Stimulated activated CD8-positive, alpha-beta memory T cell treated with anti-CD3 and anti-CD28 coated beads, Interleukin-15, amount 100 ng/mL, for 4 hours (primary cell): ENCODE results near the gene TOGARAM1.
"Not testable (repeated sequence)": the region's sequence is repeated elsewhere in the genome, so short reads cannot be mapped to it uniquely, and the experiment has no call there.

Experiments
- DNase-seq, 2 donors: peaks; one replicate each; pipeline ENCODE4 v3.0.0-alpha.2; 2020; ENCODE audit warnings: low read depth in 2 of 2

The TOGARAM1 gene

GRCh38 chr14:45044638-45045037 lies 82.6 kb downstream of the TOGARAM1 start:
- no peak for DNase-seq

DNA sequence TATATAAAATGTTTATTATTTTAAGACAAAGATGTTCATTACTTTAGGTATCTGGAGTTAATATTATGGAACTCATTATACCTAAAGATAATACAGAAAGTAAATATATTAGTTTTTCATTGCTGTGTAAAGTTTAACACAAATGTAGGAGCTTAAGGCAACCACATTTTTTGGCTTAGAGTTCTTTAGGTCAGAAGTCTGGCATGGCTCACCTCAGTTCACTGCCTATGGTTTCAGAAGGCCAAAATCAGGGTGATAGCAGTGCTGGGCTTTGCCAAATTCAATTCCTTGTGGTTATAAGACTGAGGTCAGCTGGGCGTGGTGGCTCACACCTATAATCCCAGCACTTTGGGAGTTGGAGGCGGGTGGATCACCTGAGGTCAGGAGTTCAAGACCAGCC lies 86.4 kb downstream of the TOGARAM1 start:
- DNase-seq, result no peak

GRCh38 chr14:45051180-45051579 lies 89.2 kb downstream of the TOGARAM1 start:
- DNase-seq, result no peak

- DNase-seq, result no peak
Measured at GRCh38 chr14:45051896-45052295, 89.9 kb downstream of the TOGARAM1 start.

DNA sequence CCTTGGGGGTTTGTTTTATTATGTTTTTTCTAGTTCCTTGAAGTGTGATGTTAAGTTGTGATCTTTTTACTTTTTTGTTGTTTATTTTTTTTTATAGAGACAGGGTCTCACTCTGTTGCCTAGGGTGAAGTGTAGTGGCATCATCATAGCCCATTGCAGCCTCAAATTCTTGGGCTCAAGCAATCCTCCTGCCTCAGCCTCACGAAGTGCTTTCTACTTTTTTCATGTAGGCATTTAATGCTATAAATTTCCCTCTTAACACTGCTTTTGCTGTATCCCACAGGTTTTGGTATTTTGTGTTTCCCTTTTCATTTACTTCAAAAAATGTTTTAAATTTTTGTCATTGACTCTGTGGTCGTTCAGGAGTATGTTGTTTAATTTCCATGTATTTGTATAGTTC lies 95.4 kb downstream of the TOGARAM1 start:
- DNase-seq, result no peak

DNA sequence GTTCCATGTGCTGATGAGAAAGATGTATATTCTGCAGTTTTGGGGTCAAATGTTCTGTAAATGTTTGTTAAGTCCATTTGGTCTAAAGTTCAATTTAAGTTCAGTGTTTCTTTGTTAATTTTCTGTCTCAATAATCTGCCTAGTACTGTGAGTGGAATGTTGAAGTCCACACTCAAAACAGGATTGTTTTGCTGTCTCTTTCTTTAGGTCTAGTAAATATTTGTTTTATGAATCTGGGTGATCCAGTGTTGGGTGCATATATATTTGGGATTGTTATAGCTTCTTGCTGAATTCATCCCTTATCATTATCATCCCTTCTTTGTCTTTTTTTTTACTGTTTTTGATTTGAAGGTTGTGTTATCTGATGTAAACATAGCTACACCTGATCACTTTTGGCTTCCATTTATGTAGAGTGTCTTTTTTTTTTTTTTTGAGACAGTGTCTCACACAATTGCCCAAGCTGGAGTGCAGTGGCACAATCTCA lies 95.9 kb downstream of the TOGARAM1 start:
- DNase-seq, result no peak

GRCh38 chr14:45060551-45060950 lies 98.6 kb downstream of the TOGARAM1 start:
- no peak for DNase-seq

DNA sequence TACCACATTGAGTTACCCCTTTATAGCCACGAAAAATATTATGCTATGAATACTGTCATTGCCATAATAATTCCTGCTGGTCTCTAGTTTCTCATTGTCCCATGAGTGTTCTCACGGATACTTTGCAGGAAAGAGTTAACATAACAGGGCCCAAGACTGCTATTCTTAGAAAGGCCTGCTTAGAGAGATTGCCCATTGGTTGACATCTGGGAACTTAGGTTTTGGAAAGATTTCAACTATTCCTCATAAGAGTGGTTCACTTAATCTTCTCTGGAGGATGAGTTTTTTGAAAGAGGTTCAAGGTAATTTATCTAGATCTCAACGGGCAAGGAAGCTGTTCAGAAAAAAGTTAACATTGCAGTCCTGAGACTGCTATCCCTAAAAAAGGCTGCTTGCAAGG lies 103.5 kb downstream of the TOGARAM1 start:
- no peak for DNase-seq

GRCh38 chr14:45065956-45066355 lies 104.0 kb downstream of the TOGARAM1 start:
- no peak for DNase-seq

- no peak for DNase-seq
Measured at GRCh38 chr14:45066667-45067066, 104.7 kb downstream of the TOGARAM1 start.

DNA sequence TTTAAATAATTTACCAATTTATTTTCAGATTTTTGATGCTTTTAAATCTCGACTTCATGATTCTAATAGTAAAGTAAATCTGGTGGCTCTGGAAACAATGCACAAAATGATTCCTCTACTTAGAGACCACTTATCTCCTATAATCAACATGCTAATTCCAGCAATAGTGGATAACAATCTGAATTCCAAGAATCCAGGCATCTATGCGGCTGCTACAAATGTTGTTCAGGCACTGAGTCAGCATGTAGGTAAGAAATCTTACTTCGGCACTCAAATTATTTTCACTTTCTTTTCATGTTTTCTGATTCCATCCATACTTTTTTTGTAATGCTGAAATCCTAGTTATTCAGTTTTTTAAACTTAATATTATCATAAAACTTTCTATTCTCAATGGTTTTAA lies 106.4 kb downstream of the TOGARAM1 start:
- no peak for DNase-seq

GRCh38 chr14:45070215-45070614 lies 108.2 kb downstream of the TOGARAM1 start:
- no peak for DNase-seq

DNA sequence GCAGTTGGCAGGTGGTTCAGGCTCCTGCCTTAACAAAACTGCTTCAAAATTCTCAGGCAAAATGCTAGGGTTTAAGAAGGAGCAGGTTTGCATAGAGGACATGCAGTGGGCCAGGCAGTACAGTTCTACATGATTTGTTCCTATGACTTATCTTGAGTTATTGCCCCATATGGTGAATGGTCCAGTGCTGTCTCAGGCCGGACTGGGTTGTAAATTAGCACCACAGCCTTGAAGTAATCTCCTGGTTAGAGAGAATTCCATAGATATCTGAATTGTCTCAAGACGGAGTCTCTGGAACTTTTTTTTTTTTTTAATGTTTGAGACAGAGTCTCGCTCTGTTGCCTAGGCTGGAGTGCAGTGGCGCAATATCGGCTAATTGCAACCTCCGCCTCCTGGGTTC lies 110.1 kb downstream of the TOGARAM1 start:
- DNase-seq, result no peak

DNA sequence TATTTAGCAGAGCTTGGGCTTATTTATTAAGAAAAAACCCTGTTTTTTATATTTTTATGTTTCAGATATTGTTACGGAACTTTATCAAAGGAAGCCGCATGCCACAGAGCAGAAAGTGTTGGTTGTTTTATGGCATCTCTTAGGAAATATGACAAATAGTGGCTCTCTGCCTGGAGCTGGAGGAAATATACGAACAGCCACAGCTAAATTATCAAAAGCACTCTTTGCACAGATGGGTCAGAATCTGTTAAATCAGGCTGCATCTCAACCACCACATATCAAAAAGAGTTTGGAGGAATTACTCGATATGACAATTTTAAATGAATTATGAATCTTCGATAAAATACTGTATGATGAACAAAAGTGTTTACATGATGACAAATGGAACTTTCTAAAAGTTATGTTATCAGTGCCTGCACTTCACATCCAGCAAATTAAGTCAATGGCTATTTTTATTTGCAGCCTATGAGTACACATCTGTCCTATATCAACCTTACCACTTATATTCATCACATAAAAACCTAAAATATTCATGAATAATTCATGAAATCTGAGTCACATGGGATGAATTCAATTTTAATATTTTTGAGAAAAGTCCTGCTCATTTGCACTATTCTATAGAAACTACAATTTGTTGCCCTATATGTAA lies 111.4 kb downstream of the TOGARAM1 start:
- no peak for DNase-seq

- DNase-seq, result no peak
Measured at GRCh38 chr14:45078323-45078722, 116.3 kb downstream of the TOGARAM1 start.

- not testable (repeated sequence) for DNase-seq
Measured at GRCh38 chr14:45080416-45080968, 118.5 kb downstream of the TOGARAM1 start.

DNA sequence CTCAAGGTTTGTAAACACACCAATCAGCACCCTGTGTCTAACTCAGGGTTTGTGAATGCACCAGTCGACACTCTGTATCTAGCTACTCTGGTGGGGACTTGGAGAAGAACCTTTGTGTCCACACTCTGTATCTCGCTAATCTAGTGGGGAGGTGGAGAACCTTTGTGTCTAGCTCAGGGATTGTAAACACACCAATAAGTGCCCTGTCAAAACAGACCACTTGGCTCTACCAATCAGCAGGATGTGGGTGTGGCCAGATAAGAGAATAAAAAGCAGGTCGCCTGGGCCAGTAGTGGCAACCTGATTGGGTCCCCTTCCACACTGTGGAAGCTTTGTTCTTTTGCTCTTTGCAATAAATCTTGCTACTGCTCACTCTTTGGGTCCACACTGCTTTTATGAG lies 119.1 kb downstream of the TOGARAM1 start:
- DNase-seq, result not testable (repeated sequence)

GRCh38 chr14:45082420-45082819 lies 120.4 kb downstream of the TOGARAM1 start:
- no peak for DNase-seq

- DNase-seq, result no peak
Measured at GRCh38 chr14:45083617-45083975, 121.6 kb downstream of the TOGARAM1 start.

- DNase-seq, result peak; percentile 92 to 93
Measured at GRCh38 chr14:45083976-45084722, 122.2 kb downstream of the TOGARAM1 start, which contains the start of gene PRPF39. Gene PRPF39 (plus strand): TSS chr14:45084116. CDS start chr14:45095240, 11,124 bp downstream.

DNA sequence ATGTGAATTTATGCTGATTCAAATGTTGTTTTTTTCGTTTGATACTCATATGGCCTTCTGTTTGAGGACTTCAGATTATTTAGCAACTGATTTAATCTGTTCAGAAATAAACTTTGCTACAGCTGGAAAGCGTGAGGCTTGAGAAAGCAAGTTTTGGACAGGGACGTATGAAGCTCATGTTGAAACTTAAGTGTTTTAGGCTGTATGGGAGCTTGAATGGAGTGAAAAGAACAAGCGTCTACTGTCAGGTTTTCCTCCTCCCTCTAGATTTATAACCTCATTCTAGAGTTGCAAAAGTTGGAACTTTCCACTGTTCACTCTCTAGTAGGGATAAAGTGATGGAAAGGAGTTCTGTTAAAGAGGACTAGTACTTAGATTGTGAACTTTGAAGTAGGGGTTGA lies 123.0 kb downstream of the TOGARAM1 start:
- no peak for DNase-seq

- no peak for DNase-seq
Measured at GRCh38 chr14:45089813-45090212, 127.8 kb downstream of the TOGARAM1 start.

DNA sequence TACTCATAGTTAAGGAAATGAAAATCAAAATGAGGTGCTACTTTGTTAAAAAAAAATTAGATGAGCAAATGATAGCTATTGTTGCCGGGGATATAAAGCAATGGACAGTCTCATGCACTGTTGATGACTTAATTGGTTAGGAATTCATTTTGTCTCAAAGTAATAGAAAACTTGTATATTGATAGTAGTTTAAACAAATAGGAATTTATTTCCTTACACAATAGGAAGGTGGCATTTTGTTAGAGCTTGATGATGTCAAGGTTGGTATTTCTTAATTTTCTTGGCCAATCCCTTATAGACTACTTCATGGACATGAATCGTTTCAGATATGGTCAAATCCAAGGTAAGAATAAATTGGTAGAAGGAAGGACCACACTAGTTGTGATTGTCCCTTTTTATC lies 129.7 kb downstream of the TOGARAM1 start:
- DNase-seq, result no peak
